Rectal smooth muscle tissue (tissue), 1 donor: ENCODE data around the gene COL23A1.

ENCODE experiments used
- H3K27ac ChIP-seq: one replicate; pipeline ENCODE4 v1.7.0; 2013; ENCODE audit warnings: low read depth, low read length, inconsistent platforms
- H3K27me3 ChIP-seq: one replicate; pipeline ENCODE4 v1.7.0; 2013; ENCODE audit warnings: low read length; ENCODE audit not compliant: control insufficient read depth, insufficient read depth
- H3K36me3 ChIP-seq: one replicate; pipeline ENCODE4 v1.7.0; 2013; ENCODE audit warnings: low read length; ENCODE audit not compliant: control insufficient read depth, insufficient read depth
- H3K4me1 ChIP-seq: one replicate; pipeline ENCODE4 v1.7.0; 2013; ENCODE audit warnings: low read length; ENCODE audit not compliant: control insufficient read depth, insufficient read depth
- H3K4me3 ChIP-seq: one replicate; pipeline ENCODE4 v1.7.0; 2013; ENCODE audit warnings: low read length
- H3K9ac ChIP-seq: one replicate; pipeline ENCODE4 v1.7.0; 2013; ENCODE audit warnings: low read length

Gene COL23A1

DNA sequence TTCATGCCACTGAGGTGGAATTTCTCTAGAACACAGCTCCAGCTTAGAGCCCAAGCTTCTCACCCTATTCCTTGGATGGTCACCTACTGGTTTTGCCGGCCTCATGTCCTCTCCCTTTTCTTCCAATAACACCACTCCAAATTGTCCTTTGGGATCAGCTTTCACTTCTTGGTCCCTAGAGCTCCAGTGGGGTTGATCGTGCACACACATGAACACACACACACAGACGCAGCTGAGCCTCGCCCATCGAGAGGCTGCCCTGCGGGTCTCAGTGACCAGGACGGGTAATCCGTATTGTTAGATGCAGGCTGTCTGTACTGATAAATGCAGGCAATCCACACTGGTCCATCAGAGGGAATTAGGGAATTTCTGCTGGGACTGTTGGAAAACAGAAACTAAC, 6.9 kb downstream of the COL23A1 start:
- Histone ChIP-seq H3K9ac (no peak overlapping the region), H3K4me1 (no peaks in the 10 kb centered on the region), H3K4me3 (no peak overlapping the region), H3K27ac (no peak overlapping the region), H3K27me3 (no peaks in the 10 kb centered on the region), H3K36me3 (no peaks in the 10 kb centered on the region)

DNA sequence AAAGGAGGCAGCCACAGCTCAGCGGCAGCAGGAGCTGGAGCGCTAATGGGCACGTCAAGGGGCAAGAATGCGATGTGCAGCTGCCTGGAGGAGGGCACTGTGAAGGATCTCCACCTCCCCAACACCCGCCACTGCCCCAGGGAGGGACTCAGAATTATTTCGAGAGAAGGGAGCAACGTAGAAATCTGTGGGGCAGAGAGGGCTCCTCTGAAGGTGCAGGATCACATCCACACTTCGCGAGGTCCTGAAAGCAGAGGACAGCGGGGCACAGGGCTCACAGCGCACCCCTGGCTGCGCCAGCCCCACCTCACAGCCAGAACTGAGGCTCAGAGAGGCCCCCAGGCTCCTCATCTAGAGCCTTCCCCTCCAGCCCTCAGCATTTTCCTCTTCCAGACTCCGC, 7.9 kb downstream of the COL23A1 start:
- no peak overlapping the region for H3K27ac ChIP-seq
- no peak overlapping the region for H3K4me3 ChIP-seq
- H3K4me1 ChIP-seq, result no peaks in the 10 kb centered on the region
- H3K27me3 ChIP-seq, result peaks cover 3% of the 10 kb centered on the region
- no peak overlapping the region for H3K9ac ChIP-seq
- H3K36me3 ChIP-seq, result no peaks in the 10 kb centered on the region

DNA sequence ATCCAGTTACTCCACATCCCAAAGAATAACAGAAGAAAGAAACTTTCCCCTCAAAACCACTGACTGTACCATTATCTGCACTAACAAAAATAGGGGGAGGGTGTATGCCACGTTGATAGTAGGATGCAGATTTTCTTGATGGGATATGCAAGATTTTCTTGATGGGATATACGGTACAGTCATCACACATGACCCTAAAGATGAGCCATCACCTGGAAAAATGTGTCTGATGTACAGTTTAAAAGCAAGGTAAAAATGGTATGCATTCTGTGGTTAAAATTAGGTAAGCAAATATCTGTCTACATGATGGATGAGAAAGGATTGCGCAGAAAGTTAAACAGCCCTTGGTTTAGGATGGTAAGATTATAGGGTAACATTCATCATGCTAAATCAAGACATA, 8.6 kb downstream of the COL23A1 start:
- no peak overlapping the region for H3K27ac ChIP-seq
- no peak overlapping the region for H3K4me3 ChIP-seq
- H3K36me3 ChIP-seq, result no peaks in the 10 kb centered on the region
- H3K9ac ChIP-seq, result no peak overlapping the region
- H3K27me3 ChIP-seq, result peaks cover 7% of the 10 kb centered on the region
- no peaks in the 10 kb centered on the region for H3K4me1 ChIP-seq

DNA sequence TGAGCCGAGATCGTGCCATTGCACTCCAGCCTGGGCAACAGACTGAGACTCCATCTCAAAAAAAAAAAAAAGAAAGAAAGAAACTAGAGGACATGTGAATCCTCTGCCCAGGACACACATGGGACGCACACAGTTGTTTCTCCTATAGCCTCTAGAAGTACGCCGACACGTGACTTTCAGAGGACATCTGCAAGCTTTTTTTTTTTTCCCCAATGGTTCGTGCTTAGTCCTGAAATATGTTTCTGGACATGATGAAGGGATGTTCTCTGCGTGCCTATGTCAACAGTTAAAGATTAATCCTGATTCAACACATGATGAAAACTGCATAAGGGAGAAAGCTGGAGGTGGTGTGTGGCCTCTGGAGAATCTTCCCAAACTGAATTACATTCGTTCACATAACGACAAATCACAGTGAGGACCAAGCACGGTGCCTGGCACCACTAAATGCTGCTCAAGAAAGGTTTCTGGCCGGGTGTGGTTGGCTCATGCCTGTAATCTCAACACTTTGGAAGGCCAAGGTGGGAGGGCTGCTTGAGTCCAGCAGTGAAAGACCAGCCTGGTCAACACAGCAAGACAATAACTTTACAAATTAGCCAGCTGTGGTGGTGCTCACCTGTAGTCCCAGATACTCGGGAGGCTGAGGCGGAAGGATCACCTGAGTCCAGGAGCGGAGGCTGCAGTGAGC, 9.8 kb downstream of the COL23A1 start:
- Histone ChIP-seq H3K27me3 (peaks cover 7% of the 10 kb centered on the region), H3K27ac (no peak overlapping the region), H3K4me3 (no peak overlapping the region), H3K4me1 (no peaks in the 10 kb centered on the region), H3K36me3 (no peaks in the 10 kb centered on the region), H3K9ac (no peak overlapping the region)

DNA sequence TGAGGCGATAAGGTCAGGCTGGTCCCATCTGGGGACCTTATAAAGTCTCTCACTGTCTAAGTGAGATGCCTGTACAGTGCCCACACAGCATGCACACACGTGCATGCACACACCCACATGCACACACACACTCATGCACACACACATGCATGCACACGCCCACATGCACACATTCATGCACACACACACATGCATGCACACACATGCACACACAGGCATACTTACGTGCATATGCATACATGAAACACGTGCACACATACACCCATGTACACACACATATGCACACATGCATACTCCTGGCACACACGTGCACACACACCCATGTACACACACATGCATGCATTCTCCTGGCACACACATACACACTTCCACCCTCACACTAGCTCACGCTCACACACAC, 12.2 kb downstream of the COL23A1 start:
- Histone ChIP-seq H3K27me3 (peaks cover 7% of the 10 kb centered on the region), H3K27ac (no peak overlapping the region), H3K4me1 (no peaks in the 10 kb centered on the region), H3K9ac (no peak overlapping the region), H3K4me3 (no peak overlapping the region), H3K36me3 (no peaks in the 10 kb centered on the region)

DNA sequence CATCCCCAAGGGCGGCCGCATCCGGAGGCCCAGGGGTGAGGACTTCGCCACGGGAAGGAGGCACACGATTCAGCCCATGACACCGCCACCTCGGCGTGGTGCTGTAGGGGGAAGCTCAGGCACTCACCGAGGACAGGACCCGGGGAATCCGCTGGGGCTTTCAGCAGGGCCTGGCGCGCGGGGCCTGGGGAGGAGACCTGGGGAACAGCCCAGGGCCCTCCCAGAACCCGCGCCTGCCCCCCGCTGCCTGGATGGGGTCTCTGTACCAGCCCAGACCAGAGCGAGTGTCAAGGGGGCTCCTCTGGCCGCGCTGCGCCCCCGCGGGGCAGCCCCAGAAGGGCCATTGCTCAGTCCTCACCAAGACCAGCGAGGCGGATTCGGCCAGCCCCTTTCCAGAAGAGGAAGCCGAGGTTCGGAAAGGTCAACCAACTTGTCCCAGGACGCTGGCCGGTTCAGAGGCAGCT, 12.8 kb downstream of the COL23A1 start:
- Histone ChIP-seq H3K9ac (no peak overlapping the region), H3K36me3 (no peaks in the 10 kb centered on the region), H3K4me1 (no peaks in the 10 kb centered on the region), H3K4me3 (no peak overlapping the region), H3K27me3 (peaks cover 7% of the 10 kb centered on the region), H3K27ac (no peak overlapping the region)

DNA sequence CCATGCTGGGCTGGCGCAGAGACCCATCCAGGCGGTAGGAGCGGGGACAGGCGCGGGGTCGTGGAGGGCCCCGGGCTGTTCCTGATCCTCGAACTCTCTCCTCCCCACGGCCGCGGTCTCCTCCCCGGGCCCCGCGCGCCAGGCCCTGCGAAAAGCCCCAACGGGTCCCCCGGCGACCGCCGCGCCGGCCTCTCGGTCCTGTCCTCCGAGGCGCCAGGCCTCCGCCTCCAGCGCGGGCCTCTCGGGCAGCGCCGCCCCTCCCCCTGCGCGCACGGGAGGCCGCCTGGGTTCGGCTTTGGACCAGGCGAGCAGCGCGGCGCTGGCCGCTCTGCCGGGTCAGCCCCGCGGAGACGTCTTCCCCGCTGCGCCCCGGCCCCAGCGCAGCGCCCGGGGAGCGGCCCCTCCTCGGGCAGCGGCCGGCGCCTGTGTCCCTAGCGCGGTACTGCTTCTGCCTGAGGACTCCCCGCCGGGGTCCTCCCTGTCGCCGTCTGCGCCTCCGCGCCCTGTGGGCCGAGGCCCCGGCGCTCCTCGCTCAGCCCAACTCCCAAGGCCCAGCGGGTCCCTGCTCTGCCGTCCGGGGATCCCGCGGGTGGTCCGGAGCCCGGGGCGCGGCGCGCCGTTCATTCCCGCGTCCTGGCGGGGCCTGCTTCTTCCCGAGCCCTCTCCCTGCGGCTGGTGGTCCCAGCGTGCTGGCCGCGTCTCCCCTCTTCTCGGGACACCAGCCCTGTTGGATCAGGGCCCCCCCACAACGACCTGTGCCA, 13.4 kb downstream of the COL23A1 start:
- Histone ChIP-seq H3K27ac (no peak overlapping the region), H3K4me3 (no peak overlapping the region), H3K4me1 (no peaks in the 10 kb centered on the region), H3K27me3 (peaks cover 7% of the 10 kb centered on the region), H3K36me3 (no peaks in the 10 kb centered on the region), H3K9ac (no peak overlapping the region)

DNA sequence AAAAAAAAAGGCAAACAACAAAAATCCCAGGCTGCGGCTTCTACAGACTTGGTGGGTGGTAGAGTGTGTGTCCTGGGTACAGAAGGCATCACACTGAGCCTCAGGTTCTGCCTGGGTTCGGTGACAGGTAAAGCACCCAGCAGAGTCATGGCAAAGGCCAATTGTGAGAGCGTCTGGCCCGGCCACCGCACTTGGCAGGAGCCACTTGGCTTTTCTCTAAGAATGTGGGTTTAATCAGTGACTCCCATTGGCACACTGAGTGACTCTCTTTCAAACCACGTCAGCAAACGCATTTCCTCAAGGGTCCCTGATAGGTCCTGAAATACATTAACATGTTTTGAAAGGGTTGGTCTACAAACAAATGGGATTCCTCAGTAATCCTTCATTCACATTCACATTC, 17.0 kb downstream of the COL23A1 start:
- H3K36me3 ChIP-seq, result no peaks in the 10 kb centered on the region
- no peak overlapping the region for H3K4me3 ChIP-seq
- no peaks in the 10 kb centered on the region for H3K4me1 ChIP-seq
- H3K27ac ChIP-seq, result no peak overlapping the region
- H3K27me3 ChIP-seq, result peaks cover 7% of the 10 kb centered on the region
- no peak overlapping the region for H3K9ac ChIP-seq

DNA sequence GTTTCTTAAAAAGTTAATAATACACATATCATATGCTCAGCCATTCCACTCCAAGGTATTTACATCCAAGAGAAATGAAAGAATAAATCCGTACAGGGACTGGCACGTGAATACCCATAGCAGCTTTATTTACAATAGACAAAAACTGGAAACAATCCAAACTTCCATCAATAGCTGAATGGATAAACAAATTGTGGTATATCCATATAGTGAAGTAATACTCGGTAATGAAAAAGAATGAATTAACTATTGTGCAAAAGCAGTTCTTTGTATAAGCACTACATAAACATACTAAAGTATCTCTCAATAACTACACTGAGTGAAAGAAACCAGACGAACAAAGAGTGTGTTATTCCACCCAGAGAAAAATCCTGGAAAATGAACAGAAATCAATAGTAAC, 17.6 kb downstream of the COL23A1 start:
- Histone ChIP-seq H3K27ac (no peak overlapping the region), H3K4me1 (no peaks in the 10 kb centered on the region), H3K4me3 (no peak overlapping the region), H3K36me3 (no peaks in the 10 kb centered on the region), H3K9ac (no peak overlapping the region), H3K27me3 (peaks cover 7% of the 10 kb centered on the region)

DNA sequence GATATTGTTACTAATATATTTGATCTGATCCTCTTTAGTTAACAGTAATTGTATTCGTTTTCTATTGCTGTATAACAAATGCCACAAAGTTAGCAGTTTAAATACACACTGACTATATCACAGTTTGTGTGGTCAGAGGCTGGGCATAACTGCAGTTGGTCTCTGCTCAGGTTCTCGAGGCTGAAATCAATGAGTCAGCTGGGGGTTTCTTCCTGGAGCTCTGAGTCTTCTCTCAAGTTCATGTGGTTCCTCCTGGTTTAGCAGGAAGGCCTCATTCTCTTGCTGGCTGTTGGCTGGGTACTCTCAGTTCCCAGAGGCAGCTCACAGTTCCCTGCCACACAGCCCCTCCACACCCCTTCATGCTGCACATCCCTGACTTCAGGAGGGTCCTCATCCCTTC, 20.7 kb downstream of the COL23A1 start:
- Histone ChIP-seq H3K27ac (no peak overlapping the region), H3K36me3 (no peaks in the 10 kb centered on the region), H3K4me1 (no peaks in the 10 kb centered on the region), H3K4me3 (no peak overlapping the region), H3K9ac (no peak overlapping the region), H3K27me3 (no peaks in the 10 kb centered on the region)

DNA sequence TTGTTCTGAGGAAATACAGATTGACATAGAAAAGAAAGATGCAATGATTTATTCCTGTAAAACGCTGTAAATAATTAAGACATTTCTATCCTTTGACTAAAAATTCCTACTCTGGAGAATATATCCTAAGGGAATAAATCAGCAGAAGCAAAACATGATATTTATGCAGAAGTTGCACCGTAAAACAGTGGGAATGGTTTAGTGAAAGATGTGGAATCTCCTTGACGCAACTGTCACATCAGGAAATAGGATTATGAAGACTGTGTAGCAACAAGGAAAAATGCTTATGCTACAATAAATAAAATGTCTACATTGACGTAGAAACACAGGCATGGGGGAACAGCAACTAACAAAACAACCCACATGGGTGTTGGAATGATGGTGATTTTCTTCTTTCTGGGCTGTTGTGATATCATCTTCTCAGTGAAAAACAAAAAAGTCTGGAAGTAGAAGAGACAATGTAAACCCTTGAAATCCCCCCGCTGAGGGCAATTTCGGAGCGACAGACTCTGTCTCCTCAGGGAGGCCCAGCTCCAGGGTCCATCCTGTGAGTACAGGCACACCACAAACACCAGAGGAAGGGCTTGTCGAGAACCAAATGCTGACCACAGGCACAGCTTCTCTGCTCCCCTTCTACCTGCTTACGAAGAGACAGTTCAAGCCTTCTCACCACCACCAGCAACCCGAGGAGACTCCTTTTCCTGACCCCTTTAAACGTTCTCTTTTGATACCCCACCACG, 25.2 kb downstream of the COL23A1 start:
- Histone ChIP-seq H3K4me3 (no peak overlapping the region), H3K36me3 (no peaks in the 10 kb centered on the region), H3K27ac (no peak overlapping the region), H3K27me3 (no peaks in the 10 kb centered on the region), H3K9ac (no peak overlapping the region), H3K4me1 (no peaks in the 10 kb centered on the region)

DNA sequence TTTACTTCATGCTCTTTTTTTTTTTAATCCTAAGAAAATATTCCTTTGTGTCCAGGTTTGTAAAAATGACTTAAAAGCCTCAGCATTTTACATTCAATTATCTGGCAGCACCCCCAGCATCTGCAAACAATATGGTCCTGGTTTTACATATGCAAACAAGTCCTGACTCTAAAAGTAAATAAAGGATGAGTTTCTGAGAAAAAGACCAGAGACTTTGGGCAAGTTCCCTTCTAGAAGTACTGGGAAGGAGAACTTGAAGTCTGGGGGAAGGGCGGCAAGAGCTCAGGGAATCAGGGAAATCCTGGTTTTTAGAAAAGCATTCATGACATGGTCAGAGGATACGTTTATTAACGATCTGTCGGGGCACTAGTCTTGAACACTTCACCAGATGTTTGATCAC, 25.8 kb downstream of the COL23A1 start:
- no peaks in the 10 kb centered on the region for H3K36me3 ChIP-seq

More for the DNA sequence above, 25.8 kb downstream of the COL23A1 start:
- Histone ChIP-seq H3K9ac (no peak overlapping the region), H3K4me1 (no peaks in the 10 kb centered on the region), H3K27ac (no peak overlapping the region), H3K4me3 (no peak overlapping the region), H3K27me3 (no peaks in the 10 kb centered on the region)
